Mucosa of stomach (tissue), 1 donor: ENCODE results near the gene SLC45A3.
"Not testable (repeated sequence)": the region's sequence is repeated elsewhere in the genome, so short reads cannot be mapped to it uniquely, and the experiment has no call there.

Source experiments
- H3K27me3 ChIP-seq: one replicate; pipeline ENCODE4 v1.7.0; 2013; ENCODE audit warnings: mild to moderate bottlenecking, low read length; ENCODE audit not compliant: control insufficient read depth, insufficient read depth
- H3K36me3 ChIP-seq: one replicate; pipeline ENCODE4 v1.7.0; 2013; ENCODE audit warnings: low read length; ENCODE audit not compliant: control insufficient read depth, insufficient read depth
- H3K4me1 ChIP-seq: one replicate; pipeline ENCODE4 v1.7.0; 2013; ENCODE audit warnings: mild to moderate bottlenecking, low read length; ENCODE audit not compliant: control insufficient read depth, insufficient read depth
- H3K4me3 ChIP-seq: one replicate; pipeline ENCODE4 v1.7.0; 2013; ENCODE audit warnings: low read length
- H3K9ac ChIP-seq: one replicate; pipeline ENCODE4 v1.7.0; 2013; ENCODE audit warnings: mild to moderate bottlenecking, low read length, moderate library complexity
- H3K9me3 ChIP-seq: one replicate; pipeline ENCODE4 v1.7.0; 2013; ENCODE audit warnings: mild to moderate bottlenecking, low read length, moderate library complexity; ENCODE audit not compliant: control insufficient read depth
- donor health status: Pancreatic carcinoma.

The SLC45A3 gene

DNA sequence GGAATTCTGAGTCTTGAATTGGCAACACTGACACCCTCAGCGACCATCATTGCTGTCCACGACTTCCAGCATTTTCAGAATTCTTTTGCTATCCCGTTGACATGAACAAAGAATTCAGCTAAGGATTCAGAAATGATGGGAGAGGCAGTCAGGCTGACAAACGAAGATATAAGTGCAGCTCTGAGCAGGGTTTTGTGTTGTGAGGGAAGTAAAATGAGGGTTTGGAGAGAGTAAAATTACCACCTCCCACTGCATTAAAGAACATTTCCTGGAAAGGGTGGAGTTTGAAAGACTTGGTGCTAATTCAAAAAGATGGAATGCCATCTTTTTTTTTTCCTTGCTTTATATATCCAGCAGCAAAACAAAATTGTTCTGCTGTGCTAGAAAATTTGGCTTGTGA lies 43.6 kb downstream of the SLC45A3 start:
- no peaks in the 10 kb centered on the region for H3K27me3 ChIP-seq
- H3K4me3 ChIP-seq = no peak overlapping the region
- H3K9me3 ChIP-seq = no peaks in the 10 kb centered on the region

DNA sequence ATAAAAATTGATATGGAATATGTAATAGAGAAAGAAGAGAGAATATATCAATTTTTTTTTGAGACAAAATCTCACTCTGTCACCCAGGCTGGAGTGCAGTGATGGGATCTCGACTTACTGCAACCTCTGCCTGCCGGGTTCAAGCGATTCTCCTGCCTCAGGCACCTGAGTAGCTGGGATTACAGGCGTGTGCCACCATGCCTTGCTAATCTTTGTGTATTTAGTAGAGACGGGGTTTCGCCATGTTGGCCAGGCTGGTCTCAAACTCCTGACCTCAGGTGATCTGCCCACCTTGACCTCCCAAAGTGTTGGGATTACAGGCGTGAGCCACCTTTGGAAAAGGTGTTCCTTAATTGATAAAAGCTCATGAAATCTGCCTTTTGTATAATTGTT lies 44.2 kb downstream of the SLC45A3 start:
- H3K36me3 ChIP-seq, H3K9ac ChIP-seq, H3K4me1 ChIP-seq, H3K9me3 ChIP-seq, H3K4me3 ChIP-seq, H3K27me3 ChIP-seq: not testable (repeated sequence)

More for the DNA sequence above, 43.6 kb downstream of the SLC45A3 start:
- Histone ChIP-seq H3K36me3 (no peaks in the 10 kb centered on the region), H3K4me1 (peaks cover 6% of the 10 kb centered on the region), H3K9ac (no peak overlapping the region)

DNA sequence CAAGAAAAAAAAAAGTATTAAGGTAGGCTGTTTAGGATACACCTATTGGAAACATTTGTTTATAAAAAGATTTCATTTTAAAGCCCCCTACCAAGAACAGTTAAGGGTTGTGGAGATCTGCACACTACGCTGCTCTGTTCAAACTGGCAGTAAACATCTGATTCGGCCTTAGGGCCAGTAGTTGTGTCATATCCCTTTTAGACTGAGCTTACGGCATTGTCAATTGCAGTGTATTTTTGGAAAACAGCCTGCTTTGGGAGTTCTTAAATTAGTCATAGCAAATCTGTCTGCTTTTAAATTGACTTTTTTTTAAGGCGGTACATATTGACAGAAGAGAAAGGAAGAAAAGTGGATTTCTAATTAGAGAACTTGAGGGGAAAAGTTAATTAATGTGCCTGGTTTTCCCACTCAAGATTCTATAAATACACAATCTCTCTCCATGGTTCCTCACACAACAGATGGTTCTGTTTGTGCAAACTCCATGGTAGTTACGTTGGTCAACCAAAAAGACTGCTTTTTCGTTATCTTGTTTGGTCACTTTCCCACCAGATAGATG lies 46.8 kb downstream of the SLC45A3 start:
- no peak overlapping the region for H3K4me3 ChIP-seq
- peaks cover 13% of the 10 kb centered on the region for H3K4me1 ChIP-seq
- no peaks in the 10 kb centered on the region for H3K9me3 ChIP-seq
- no peaks in the 10 kb centered on the region for H3K36me3 ChIP-seq
- no peak overlapping the region for H3K9ac ChIP-seq
- no peaks in the 10 kb centered on the region for H3K27me3 ChIP-seq

DNA sequence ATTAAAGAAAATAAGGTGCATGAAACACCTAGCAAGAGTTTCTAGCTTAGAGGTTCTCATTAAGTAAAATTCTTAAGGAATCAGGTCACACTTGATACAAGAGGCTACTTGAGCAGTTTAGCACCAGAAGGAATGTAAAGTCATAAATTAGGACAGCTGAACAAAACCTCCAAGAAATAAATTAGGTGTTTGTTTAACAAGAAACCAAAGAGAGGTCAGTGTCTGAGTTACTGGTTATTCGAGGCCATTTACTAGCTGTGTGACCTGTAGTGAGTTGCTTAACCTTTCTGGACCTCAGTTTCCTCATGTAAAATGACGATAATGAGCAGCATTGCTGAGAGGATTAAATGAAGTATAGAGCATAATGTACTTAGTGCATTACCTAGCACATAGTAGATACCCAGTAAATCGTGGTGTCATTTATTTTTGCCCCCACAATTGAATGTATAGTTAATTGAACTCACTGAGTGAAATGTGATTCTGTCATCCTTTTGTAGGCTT lies 47.6 kb downstream of the SLC45A3 start:
- H3K4me1 ChIP-seq = peaks cover 13% of the 10 kb centered on the region
- no peaks in the 10 kb centered on the region for H3K9me3 ChIP-seq
- peak overlapping the region; percentile 76 for H3K9ac ChIP-seq
- no peaks in the 10 kb centered on the region for H3K36me3 ChIP-seq
- no peaks in the 10 kb centered on the region for H3K27me3 ChIP-seq
- H3K4me3 ChIP-seq = no peak overlapping the region

DNA sequence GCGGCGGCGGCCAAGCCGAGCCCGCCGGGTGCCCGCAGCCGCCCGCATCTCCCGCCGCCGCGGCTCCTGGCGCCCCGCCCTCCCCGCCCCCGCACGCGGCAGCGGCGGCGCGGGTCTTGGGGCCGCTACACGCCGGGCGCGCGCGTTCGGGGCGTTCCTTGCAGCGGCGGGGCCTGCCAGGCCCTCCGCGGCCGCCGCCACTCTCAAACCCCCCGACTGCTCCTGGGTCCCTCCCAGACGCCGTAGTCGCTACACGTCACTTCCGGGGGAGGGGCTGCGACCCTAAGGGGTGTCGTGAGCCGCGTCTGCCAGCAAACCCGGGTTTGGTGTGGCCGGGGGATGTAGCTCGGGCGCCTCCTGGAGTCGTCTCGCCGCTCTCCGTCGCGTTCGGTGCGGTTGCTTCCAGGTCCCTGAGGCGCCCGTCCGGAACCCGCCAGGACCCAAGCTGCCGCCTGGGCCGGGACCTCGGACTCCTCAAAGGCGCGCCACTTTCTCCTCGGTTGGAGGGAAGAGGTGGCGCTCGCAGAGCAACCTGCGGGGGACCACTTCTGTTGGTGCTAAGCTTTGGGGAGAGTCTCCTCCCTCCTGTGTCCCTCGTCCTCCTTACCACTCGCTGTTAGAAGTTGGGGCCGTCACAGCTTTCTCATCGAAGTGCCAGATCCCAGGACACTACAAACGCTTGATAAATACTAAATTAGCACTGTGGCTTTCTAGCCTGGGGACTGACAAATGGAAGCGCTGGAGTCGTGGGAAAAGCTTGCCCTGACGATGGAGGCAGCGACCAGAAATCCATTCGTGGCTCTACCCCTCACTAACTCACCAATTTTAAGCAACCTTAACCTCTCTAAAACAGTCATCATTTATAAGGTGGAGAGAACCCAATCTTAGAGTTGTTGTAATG lies 48.3 kb downstream of the SLC45A3 start, which contains the start of gene ELK4:
Gene ELK4 (minus strand): TSS at position 244 of the 901 bp plus-strand sequence. CDS start 8,129 bp downstream, outside the sequence.
- Histone ChIP-seq H3K36me3 (no peaks in the 10 kb centered on the region), H3K4me1 (peaks cover 9% of the 10 kb centered on the region), H3K9ac (peak within 1 kb of the TSS; percentile 78), H3K9me3 (no peaks in the 10 kb centered on the region), H3K27me3 (no peaks in the 10 kb centered on the region), H3K4me3 (peak within 1 kb of the TSS; percentile 48)

DNA sequence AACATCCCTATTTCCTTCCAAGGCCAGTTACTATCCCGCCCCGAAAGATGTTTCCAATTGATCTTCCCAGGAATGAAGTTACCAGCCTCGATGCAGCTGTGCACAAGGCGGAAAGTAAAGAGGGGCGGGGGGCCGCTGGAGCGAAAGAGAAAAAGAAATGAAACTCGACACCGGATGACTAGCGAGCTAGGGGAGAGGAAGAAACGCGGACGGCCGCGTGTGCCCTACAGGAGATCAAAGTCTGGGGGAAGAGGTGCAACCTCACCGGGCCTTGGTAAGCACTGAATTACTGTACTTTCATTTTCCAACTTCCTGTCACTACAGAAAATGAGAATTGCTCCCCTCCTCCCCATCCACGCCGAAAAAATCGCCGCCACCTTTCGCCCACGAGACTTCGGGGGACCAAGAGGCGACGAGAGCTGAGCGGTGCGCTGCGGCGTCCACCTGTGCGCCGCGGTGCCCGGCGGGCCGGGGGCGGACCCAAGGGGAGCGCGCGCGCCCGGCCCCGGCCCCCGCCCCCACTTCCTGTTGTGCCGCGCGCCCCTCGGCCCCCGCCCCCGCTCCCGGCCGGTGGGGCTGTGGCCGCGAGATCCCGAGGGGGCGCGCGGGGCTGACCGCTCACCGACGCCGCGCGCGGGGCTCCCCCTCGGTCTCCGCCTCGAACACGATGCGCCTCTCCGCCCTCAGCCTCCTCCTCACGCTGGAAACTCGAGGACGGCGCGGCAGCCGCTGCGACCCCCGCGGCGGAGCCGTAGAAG lies 49.1 kb downstream of the SLC45A3 start:
- Histone ChIP-seq H3K4me1 (peaks cover 7% of the 10 kb centered on the region), H3K4me3 (peak overlapping the region; percentile 48), H3K9ac (peak overlapping the region; percentile 78), H3K36me3 (no peaks in the 10 kb centered on the region), H3K27me3 (no peaks in the 10 kb centered on the region), H3K9me3 (no peaks in the 10 kb centered on the region)

DNA sequence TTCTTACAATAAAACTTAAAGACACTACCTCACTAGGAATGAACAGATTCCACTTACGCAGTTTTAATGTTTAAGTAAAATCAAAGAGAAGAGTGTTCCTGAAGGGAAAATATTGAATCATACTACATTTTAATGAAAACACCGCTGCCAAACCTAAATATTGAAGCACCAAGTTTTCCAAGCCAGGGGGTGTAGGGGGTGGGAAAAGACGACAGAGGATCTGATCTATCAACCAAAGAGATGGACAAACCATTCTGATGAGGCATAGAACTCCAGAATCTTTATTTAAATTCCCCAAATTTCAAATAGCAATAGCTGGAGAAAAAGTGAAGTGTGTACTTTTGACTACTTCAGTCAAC lies 49.7 kb downstream of the SLC45A3 start:
- H3K9ac ChIP-seq = peak overlapping the region; percentile 78
- H3K4me1 ChIP-seq = peaks cover 7% of the 10 kb centered on the region
- no peaks in the 10 kb centered on the region for H3K27me3 ChIP-seq
- no peaks in the 10 kb centered on the region for H3K9me3 ChIP-seq
- H3K4me3 ChIP-seq = peak overlapping the region; percentile 48
- H3K36me3 ChIP-seq = no peaks in the 10 kb centered on the region

DNA sequence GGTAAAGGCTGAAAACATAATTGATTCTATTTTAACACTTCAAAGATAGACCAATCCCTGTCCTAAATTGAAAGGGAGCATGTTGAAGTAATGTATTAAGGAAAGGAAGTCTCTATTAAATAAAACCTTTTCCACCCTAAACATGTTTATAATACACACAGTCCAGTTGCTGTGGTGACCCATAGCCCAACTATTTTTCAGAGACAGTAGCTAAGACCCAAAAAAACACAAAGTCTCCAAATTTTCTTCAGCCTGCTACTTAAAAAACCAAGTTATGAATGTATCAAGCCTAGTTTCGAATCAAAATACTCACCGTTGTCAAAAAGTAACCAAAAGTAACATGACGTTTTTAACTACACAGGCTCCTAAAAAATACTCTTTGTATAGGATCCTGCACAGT lies 50.1 kb downstream of the SLC45A3 start:
- H3K27me3 ChIP-seq = no peaks in the 10 kb centered on the region
- H3K9ac ChIP-seq = peak overlapping the region; percentile 78
- no peaks in the 10 kb centered on the region for H3K36me3 ChIP-seq
- H3K4me3 ChIP-seq = peak overlapping the region; percentile 48
- H3K9me3 ChIP-seq = no peaks in the 10 kb centered on the region
- H3K4me1 ChIP-seq = peaks cover 7% of the 10 kb centered on the region

DNA sequence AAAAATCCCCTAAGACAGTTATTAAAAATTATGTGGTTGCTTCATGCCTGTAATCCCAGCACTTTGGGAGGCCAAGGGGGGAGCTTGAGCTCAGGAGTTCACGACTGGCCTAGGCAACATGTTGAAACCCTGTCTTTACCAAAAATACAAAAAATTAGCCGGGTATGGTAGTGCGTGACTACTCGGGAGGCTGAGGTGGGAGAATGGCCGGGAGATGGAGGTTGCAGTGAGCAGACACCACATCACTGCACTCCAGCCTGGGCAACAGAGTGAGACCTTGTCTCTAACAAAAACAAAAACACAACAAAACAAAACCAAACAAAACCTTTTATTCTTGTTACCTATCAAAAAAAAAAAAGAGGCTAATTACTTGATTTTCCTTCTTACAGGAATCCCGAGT lies 50.6 kb downstream of the SLC45A3 start:
- peaks cover 7% of the 10 kb centered on the region for H3K4me1 ChIP-seq

DNA sequence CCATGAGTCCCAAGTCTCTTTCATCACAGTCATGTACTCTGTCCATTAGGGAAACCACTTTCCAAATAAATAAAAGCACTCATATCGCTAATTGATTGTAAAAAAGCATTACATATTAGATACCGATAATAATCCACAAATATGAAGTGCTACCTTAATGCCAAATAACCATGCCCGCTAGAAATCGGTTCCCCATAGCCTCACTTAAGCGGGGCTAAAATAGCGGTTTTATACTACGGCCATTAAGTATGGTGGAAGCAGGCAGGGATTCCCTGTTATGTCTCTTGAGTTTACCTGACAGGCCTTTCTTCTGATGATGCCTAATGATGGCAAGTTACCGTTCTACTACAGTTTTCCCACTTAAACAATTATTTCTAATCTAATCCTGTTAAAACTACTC lies 52.4 kb downstream of the SLC45A3 start:
- no peaks in the 10 kb centered on the region for H3K36me3 ChIP-seq
- H3K9me3 ChIP-seq = no peaks in the 10 kb centered on the region
- no peak overlapping the region for H3K4me3 ChIP-seq
- peaks cover 7% of the 10 kb centered on the region for H3K4me1 ChIP-seq
- no peaks in the 10 kb centered on the region for H3K27me3 ChIP-seq
- H3K9ac ChIP-seq = no peak overlapping the region

More for the DNA sequence above, 50.6 kb downstream of the SLC45A3 start:
- H3K36me3 ChIP-seq = no peaks in the 10 kb centered on the region
- peak overlapping the region; percentile 78 for H3K9ac ChIP-seq
- H3K9me3 ChIP-seq = no peaks in the 10 kb centered on the region
- no peak overlapping the region for H3K4me3 ChIP-seq
- H3K27me3 ChIP-seq = no peaks in the 10 kb centered on the region

DNA sequence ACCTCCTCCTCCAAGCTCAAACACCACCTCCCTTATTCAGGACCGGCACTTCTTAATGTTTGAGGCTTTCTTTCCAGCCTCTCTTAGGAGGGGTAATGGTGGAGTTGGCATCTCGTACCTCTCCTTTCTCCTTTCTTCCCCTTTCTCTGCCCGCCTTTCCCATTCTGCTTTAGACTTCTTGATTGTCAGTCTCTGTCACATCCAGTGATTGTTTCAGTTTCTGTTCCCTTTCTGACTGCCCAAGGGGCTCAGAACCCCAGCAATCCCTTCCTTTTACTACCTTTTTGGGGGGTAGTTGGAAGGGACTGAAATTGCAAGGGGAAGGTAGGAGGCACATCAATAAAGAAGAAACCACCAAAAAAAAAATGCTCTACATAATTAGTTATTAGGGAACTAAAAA lies 54.1 kb downstream of the SLC45A3 start:
- H3K27me3 ChIP-seq = no peaks in the 10 kb centered on the region
- H3K4me1 ChIP-seq = peaks cover 7% of the 10 kb centered on the region
- H3K9me3 ChIP-seq = no peaks in the 10 kb centered on the region
- H3K4me3 ChIP-seq = no peak overlapping the region
- H3K36me3 ChIP-seq = no peaks in the 10 kb centered on the region
- no peak overlapping the region for H3K9ac ChIP-seq

DNA sequence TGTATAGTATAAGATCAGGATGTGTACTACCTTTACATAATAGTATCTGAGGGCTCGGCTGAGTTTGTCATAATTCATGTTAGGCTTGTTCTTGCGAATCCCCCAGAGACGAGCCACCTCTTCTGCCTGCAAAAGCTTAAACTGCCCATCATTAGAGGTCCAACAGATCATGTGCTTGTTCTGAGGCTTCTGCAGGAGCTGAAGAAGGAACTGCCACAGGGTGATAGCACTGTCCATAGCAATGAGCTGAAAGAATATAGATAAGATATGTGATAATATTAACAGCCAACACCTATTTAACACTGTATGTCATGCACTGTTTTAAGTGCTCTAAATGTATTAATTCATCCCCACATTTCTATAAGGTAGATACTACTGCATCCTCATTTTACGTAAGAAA lies 56.7 kb downstream of the SLC45A3 start:
- Histone ChIP-seq H3K9ac (no peak overlapping the region), H3K36me3 (peaks cover 8% of the 10 kb centered on the region), H3K9me3 (no peaks in the 10 kb centered on the region), H3K4me3 (no peak overlapping the region), H3K27me3 (no peaks in the 10 kb centered on the region), H3K4me1 (no peaks in the 10 kb centered on the region)
